NT2/D1 (cell line): ENCODE results near the gene ZBTB47.
A peak's percentile ranks its signal among the peaks of the same experiment; 100 is the strongest.

Source experiments
- DNase-seq: peaks from one replicate; pipeline ENCODE4 v3.0.0-alpha.2; 2011; ENCODE audit warnings: low read depth, low spot score
- H3K27me3 ChIP-seq: 2 replicates; pipeline ENCODE4 v1.6.0; 2011; ENCODE audit warnings: mild to moderate bottlenecking; ENCODE audit not compliant: insufficient read length, insufficient read depth
- H3K36me3 ChIP-seq: 2 replicates; pipeline ENCODE4 v1.6.1; 2011; ENCODE audit warnings: mild to moderate bottlenecking, low read length, mixed read lengths; ENCODE audit not compliant: insufficient read depth, insufficient read length
- H3K4me1 ChIP-seq: 2 replicates; pipeline ENCODE4 v1.5.1; 2011; ENCODE audit not compliant: insufficient read depth, insufficient read length
- H3K4me3 ChIP-seq: 2 replicates; pipeline ENCODE4 v1.5.1; 2011; ENCODE audit warnings: low read depth; ENCODE audit not compliant: insufficient read length
- H3K9ac ChIP-seq: 2 replicates; pipeline ENCODE4 v1.6.0; 2011; ENCODE audit warnings: low read depth; ENCODE audit not compliant: insufficient read length
- H3K9me3 ChIP-seq: 2 replicates; pipeline ENCODE4 v1.5.1; 2011; ENCODE audit warnings: mild to moderate bottlenecking, low read length; ENCODE audit not compliant: insufficient read depth
- SUZ12 ChIP-seq: IDR thresholded peaks from 2 replicates; pipeline ENCODE4 v1.6.1; 2011; ENCODE audit not compliant: insufficient read length, insufficient read depth; ENCODE audit errors: extremely low read depth
- YY1 ChIP-seq: IDR thresholded peaks from 2 replicates; pipeline ENCODE4 v1.6.1; 2011; ENCODE audit not compliant: insufficient read length, insufficient read depth
- ZNF274 ChIP-seq: IDR thresholded peaks from 2 replicates; pipeline ENCODE4 v1.6.1; 2011; ENCODE audit warnings: mild to moderate bottlenecking, low read depth, low read length

The ZBTB47 gene

DNA sequence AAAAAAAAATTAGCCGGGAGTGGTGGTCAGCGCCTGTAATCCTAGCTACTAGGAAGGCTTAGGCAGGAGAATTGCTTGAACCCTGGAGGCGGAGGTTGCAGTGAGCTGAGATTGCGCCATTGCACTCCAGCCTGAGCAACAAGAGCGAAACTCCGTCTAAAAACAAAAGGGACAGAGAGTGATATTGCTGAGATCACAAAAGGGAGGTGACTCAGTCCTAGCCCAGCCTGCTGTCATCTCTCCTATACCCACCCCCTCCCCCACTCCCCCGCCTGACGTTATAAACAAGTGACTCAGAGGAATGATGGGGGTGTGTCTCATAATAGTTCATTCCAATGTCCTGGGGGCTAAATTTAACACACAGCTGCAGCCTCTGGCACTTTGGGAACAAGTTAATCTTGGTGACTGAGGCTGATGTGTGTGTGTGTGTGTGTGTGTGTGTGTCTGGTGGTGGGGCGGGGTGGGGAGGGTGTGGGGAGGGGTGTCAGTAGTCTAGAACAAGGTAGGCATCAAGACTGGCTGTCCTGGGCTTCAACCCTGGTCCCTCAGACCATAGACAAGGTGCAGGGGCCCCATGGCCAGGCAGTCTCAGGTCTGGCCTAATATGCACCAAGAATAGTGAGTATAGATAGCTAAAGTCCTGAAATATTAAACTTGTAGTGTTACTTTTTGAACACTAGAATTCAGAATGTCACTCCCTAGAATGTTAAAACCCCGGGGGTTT, 30.5 kb downstream of the ZBTB47 start:
- Histone ChIP-seq H3K9me3 (no peaks in the 10 kb centered on the region), H3K4me3 (no peak overlapping the region)

DNA sequence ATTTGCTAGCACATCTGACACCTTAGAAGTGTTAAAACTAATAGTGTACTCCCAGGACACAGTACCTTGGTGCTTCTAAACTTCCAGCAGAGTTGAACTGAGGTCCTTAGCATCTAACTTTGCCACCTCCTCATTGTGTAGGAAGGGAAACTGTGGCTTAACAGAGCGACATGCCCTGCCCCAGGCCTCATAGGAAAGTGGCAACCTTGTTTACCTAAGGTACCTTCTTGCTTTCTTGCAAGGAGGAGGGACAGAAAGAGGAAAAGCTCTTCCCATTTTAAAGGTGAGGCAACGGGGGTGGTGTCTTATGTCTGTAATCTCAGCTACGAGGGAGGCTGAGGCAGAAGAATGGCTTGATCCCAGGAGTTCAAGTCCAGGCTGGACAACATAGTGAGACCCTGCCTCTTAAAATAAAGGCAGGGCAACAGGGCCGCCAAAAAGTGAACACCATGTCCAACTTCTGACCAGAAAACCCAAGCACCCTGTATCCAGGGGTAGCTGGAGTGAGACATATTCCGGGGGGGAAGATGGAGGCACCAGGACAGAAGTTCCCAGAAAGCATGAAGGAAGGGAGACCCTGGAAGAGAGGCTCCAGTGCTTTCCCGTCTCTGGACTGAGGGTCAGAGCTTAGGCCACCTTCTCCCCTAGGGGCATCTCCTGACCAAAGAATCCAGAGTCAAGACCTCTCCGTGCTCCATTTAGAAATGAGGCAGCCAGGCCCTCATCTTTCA, 31.3 kb downstream of the ZBTB47 start:
- Histone ChIP-seq H3K4me3 (no peak overlapping the region), H3K27me3 (no peaks in the 10 kb centered on the region), H3K9me3 (no peaks in the 10 kb centered on the region), H3K36me3 (no peaks in the 10 kb centered on the region), H3K4me1 (peaks cover 7% of the 10 kb centered on the region), H3K9ac (no peak overlapping the region)
- DNase-seq, result no peak
- TF ChIP-seq SUZ12, result no peak
- no peak for TF ChIP-seq YY1
- TF ChIP-seq ZNF274, result no peak

More for the DNA sequence above, 30.5 kb downstream of the ZBTB47 start:
- Histone ChIP-seq H3K27me3 (no peaks in the 10 kb centered on the region), H3K9ac (no peak overlapping the region), H3K36me3 (no peaks in the 10 kb centered on the region), H3K4me1 (peaks cover 5% of the 10 kb centered on the region)
- DNase-seq, result peak; percentile 42
- TF ChIP-seq ZNF274, result no peak
- no peak for TF ChIP-seq YY1
- no peak for TF ChIP-seq SUZ12

DNA sequence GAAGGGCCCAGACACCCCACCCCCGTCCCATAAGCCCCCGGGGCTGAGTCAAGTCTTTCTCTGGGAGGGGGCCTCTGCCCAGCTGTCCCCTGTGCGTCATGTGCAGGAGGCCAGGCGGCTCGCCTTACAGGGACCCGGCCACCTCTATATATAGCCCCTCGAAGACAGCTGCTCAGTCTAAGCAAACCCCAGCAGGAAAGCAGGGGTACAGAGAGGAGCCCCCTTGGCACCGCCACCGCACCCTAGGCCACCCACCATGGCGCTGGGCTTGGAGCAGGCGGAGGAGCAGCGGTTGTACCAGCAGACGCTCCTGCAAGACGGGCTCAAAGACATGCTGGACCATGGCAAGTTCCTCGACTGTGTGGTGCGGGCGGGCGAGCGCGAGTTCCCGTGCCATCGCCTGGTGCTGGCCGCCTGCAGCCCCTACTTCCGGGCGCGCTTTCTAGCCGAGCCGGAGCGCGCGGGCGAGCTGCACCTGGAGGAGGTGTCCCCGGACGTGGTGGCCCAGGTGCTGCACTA, 31.9 kb downstream of the ZBTB47 start, which contains the start of gene KLHL40:
Gene KLHL40 (plus strand): TSS at position 175 of the 519 bp plus-strand sequence. CDS start 82 bp downstream, at position 257.
- H3K4me3 ChIP-seq, result no peak within 1 kb of the TSS
- H3K9ac ChIP-seq, result no peak within 1 kb of the TSS
- H3K27me3 ChIP-seq, result no peaks in the 10 kb centered on the region

DNA sequence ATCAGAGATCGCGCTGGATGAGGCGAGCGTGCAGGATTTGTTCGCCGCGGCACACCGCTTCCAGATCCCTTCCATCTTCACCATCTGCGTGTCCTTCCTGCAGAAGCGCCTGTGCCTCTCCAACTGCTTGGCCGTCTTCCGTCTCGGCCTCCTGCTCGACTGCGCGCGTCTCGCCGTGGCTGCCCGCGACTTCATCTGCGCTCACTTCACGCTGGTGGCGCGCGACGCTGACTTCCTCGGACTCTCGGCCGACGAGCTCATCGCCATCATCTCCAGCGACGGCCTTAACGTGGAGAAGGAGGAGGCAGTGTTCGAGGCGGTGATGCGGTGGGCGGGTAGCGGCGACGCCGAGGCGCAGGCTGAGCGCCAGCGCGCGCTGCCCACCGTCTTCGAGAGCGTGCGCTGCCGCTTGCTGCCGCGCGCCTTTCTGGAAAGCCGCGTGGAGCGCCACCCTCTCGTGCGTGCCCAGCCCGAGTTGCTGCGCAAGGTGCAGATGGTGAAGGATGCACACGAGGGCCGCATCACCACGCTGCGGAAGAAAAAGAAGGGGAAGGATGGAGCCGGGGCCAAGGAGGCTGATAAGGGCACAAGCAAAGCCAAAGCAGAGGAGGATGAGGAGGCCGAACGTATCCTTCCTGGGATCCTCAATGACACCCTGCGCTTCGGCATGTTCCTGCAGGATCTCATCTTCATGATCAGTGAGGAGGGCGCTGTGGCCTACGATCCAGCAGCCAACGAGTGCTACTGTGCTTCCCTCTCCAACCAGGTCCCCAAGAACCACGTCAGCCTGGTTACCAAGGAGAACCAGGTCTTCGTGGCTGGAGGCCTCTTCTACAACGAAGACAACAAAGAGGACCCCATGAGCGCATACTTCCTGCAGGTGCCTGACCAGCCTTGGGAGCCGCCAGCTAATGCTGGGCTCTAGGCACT, 32.7 kb downstream of the ZBTB47 start:
- no peak for TF ChIP-seq ZNF274
- no peak for TF ChIP-seq SUZ12
- TF ChIP-seq YY1, result no peak
- Histone ChIP-seq H3K4me1 (peaks cover 11% of the 10 kb centered on the region), H3K9me3 (no peaks in the 10 kb centered on the region), H3K27me3 (peaks cover 2% of the 10 kb centered on the region), H3K4me3 (no peak overlapping the region), H3K36me3 (no peaks in the 10 kb centered on the region), H3K9ac (no peak overlapping the region)
- no peak for DNase-seq

More for the DNA sequence above, 31.9 kb downstream of the ZBTB47 start, which contains the start of gene KLHL40:
- Histone ChIP-seq H3K4me1 (peaks cover 11% of the 10 kb centered on the region), H3K36me3 (no peaks in the 10 kb centered on the region), H3K9me3 (no peaks in the 10 kb centered on the region)
- TF ChIP-seq SUZ12 (no peak), YY1 (no peak), ZNF274 (no peak)
- no peak for DNase-seq

DNA sequence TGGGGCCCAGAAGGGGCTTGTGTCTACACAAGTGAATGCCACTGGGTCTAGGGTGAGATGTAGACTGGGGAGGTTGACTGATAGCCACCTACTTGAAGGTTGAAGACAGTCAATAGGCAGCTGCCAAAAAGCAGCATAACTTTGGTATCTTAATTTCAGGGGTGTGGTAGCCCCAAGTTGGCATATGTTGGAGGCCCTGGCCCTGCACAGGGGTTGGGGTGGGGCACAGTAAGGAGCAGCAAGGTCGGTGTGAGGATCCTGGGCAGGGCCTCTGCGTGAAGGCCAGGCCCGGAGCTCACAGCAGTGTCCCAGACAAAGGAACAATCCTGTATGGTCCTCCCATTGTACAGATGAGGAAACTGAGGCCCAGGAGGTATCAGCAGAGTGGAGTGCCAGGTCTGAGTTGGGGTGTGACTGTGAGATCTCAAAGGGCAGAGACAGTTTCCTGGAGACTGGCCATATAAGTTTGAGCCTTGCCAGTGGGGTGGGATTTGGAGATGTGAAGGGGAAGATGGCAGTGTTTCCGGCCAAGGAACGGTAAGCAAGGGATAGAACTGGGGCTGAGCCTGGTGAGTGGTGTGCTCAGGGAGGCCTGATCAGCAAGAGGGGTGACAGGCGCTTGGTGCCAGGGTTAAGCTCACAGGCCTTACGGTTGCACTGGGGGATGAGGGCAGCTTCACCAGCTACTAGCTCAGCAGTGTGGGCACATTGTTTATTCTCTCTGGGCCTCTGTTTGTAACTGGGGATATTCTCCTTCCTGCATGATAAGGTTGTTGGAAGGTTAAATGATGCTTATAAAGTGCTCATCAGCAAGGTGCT, 33.5 kb downstream of the ZBTB47 start:
- Histone ChIP-seq H3K4me1 (peaks cover 11% of the 10 kb centered on the region), H3K36me3 (no peaks in the 10 kb centered on the region), H3K27me3 (peaks cover 3% of the 10 kb centered on the region), H3K9ac (no peak overlapping the region), H3K4me3 (no peak overlapping the region), H3K9me3 (no peaks in the 10 kb centered on the region)
- TF ChIP-seq ZNF274 (no peak), SUZ12 (no peak), YY1 (no peak)
- DNase-seq, result no peak

DNA sequence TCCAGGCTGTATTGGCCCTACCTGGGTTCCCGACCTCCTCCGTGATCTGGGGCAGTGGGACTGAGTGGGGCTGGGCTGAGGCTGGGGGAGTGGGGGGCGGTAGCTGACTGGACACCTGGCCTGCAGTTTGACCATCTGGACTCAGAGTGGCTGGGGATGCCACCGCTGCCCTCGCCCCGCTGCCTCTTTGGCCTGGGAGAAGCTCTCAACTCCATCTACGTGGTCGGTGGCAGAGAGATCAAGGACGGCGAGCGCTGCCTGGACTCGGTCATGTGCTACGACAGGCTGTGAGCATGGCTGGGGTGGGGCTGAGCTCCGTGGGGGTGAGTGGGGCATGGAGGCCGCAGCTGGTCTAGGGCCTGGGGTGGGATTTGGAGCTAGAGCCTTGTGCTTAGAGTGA, 34.5 kb downstream of the ZBTB47 start:
- Histone ChIP-seq H3K27me3 (peaks cover 4% of the 10 kb centered on the region), H3K36me3 (no peaks in the 10 kb centered on the region), H3K9ac (no peak overlapping the region), H3K4me1 (peaks cover 11% of the 10 kb centered on the region), H3K4me3 (no peak overlapping the region), H3K9me3 (no peaks in the 10 kb centered on the region)
- DNase-seq, result no peak
- no peak for TF ChIP-seq YY1
- TF ChIP-seq ZNF274, result no peak
- TF ChIP-seq SUZ12, result no peak
